ENCODE results near the gene ZNF117. TPM values are rescaled to one million over a fixed set of nuclear protein-coding genes. Genes with fewer than 3 reads are reported as not detected.

ZNF117 gene
- total and polyA plus RNA-seq, 2 of the 4 experiments (the other 2 are of a cell fraction) = 2.9 to 4.0 TPM

DNA sequence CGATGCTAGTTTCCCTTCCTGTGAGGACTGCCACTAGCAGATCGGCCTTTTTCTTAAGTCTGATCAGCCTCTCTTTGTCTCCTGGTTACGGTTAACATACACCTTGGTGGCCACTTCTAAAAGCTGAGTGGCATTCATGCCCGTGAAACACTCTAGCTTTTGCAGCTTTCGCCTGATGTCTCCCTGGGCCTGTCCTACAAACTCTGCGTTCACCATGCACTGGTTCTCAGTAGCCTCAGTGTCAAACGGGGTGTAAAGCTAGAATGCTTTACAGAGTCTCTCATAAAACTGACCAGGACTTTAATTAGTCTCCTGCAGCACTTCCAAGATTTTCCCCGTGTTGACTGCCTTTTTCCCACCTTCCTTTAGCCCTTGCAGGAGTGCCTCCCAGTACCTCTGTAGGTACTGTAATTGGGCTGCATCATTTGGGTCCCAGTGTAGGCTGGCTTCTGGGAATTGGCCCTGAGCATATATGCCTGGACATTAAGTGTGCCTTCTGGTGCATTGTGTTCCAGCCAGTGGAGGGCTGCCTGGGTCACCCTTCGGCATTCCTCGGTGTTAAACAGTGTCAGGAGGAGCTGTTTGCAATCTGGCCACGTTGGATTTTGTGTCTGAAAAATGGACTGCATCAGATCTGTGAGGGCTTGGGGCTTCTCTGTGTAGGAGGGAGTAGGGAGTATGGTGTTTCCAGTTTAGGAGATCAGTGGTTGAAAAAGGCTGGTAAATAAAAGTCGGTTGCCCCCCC, 6.5 kb upstream of the ZNF117 start:
- Histone ChIP-seq H3K9me1 (ENCODE audit: insufficient read depth, low read length) (no peaks in the 10 kb centered on the region), H4K20me1 (ENCODE audit: insufficient read depth, low read length) (no peaks in the 10 kb centered on the region), H4K8ac (ENCODE audit: low read depth in 2 of 2, low read length in 2 of 2) (no peak overlapping the region), H3K4me3 (ENCODE audit: insufficient read depth, low read depth, low read length) (no peak overlapping the region), H2BK20ac (ENCODE audit: low read depth, low read length) (no peak overlapping the region), H2BK5ac (ENCODE audit: low read depth, low read length, poor library complexity, severe bottlenecking) (no peak overlapping the region), H3K56ac (ENCODE audit: extremely low read depth, insufficient read depth, low read length) (no peak overlapping the region), H3K9ac (ENCODE audit: low read depth, low read length) (no peak overlapping the region), H2BK15ac (ENCODE audit: low read depth, low read length) (no peak overlapping the region), H3K4me1 (ENCODE audit: control insufficient read depth, insufficient read depth, low read length) (no peaks in the 10 kb centered on the region; the same call in 1 of the 2 replicates), H2AK5ac (ENCODE audit: low read depth, low read length) (no peak overlapping the region), H2AFZ (replicated peaks; ENCODE audit: low read length, poor library complexity) (no peak overlapping the region), H3K79me1 (ENCODE audit: low read depth in 1 of 2, low read length in 2 of 2) (peaks cover 16 to 20% of the 10 kb centered on the region in 2 experiments; a peak in 3 of 4 replicates), H4K5ac (ENCODE audit: low read depth, low read length) (no peak overlapping the region), H3K36me3 (ENCODE audit: control insufficient read depth, insufficient read depth, low read length) (peaks cover 36% of the 10 kb centered on the region), H4K91ac (ENCODE audit: insufficient read depth, low read depth, low read length) (no peak overlapping the region), H3K27ac (ENCODE audit: insufficient read depth, low read length) (no peak overlapping the region), H3K4ac (ENCODE audit: low read depth, low read length) (no peak overlapping the region), H3K27me3 (ENCODE audit: control insufficient read depth, insufficient read depth, low read length) (no peaks in the 10 kb centered on the region), H3K23ac (ENCODE audit: low read depth, low read length) (no peak overlapping the region), H3K14ac (replicated peaks; ENCODE audit: low read depth, low read length) (no peak overlapping the region), H2BK120ac (ENCODE audit: low read depth, low read length) (no peak overlapping the region), H3K9me3 (ENCODE audit: control insufficient read depth, insufficient read depth, low read length) (peaks cover 68% of the 10 kb centered on the region), H3K4me2 (ENCODE audit: low read depth, low read length) (no peak overlapping the region), H2AK9ac (replicated peaks; ENCODE audit: low read depth, low read length, poor library complexity) (no peak overlapping the region), H3K18ac (ENCODE audit: low read depth, low read length) (no peak overlapping the region)
- TF ChIP-seq FOS (IDR thresholded peaks at IDR 0.05; ENCODE audit: low read depth, low read length) (no peak), POLR2A (IDR thresholded peaks at IDR 0.05; ENCODE audit: low read depth, low read length) (no peak), MAZ (IDR thresholded peaks at IDR 0.05; ENCODE audit: borderline replicate concordance, low read depth, low read length) (no peak), CEBPB (IDR thresholded peaks at IDR 0.05; ENCODE audit: low read depth, low read length) (no peak)
- TF ChIP-seq, protein P1, sequence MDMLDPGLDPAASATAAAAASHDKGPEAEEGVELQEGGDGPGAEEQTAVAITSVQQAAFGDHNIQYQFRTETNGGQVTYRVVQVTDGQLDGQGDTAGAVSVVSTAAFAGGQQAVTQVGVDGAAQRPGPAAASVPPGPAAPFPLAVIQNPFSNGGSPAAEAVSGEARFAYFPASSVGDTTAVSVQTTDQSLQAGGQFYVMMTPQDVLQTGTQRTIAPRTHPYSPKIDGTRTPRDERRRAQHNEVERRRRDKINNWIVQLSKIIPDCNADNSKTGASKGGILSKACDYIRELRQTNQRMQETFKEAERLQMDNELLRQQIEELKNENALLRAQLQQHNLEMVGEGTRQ (IDR thresholded peaks at IDR 0.05; ENCODE audit: low read depth, low read length) = no peak
- 95% methylated on average over 6 of the region's 12 CpGs; no CpG with 5 or more reads in 1 of the 2 experiments for WGBS, 2 experiments (ENCODE audit: extremely low coverage in 2 of 2, insufficient read length in 1 of 2)
- DNase-seq = no peak
- POLR2A ChIA-PET (ENCODE audit: unreplicated experiment) = no interaction called here
- in situ Hi-C loops (cut with MboI; ENCODE audit: low sequenced_read_pairs) (no loop called here), dilution Hi-C loops (cut with HindIII; ENCODE audit: low sequenced_read_pairs, unreplicated experiment) (no loop called here), intact Hi-C loops (cut with micrococcal nuclease) (no loop called here)
- no peak for ATAC-seq (ENCODE audit: low read depth)
- no TSS peak for BruUV-seq (replicated peaks)
- CTCF ChIA-PET = no interaction called here

Measured in IMR-90 (cell line).